ENCODE measurements around the gene MAMDC4.

MAMDC4 gene

DNA sequence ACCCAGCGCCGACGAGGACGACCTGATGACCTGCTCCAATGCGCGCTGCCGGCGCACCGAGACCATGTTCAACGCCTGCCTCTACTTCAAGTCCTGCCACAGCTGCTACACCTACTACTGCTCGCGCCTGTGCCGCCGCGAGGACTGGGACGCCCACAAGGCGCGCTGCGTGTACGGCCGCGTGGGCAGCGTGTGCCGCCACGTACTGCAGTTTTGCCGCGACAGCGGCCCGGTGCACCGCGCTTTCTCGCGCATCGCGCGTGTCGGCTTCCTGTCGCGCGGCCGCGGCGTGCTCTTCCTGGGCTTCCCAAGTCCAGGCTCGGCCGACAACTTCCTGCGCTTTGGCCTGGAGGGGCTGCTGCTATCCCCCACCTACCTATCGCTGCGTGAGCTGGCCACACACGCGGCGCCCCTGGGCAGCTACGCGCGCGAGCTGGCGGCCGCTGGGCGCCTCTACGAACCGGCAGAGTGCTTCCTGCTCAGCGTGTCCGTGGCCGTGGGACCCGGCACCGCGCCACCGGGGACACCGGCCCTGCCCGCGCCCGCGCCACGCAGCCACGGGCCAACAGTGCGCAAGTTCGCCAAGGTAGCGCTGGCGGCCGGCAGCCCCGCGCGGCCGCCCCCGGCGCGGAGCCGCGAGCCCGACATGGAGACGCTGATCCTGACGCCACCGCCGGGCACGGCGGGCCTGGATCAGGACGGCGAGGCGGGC is 5.6 kb upstream of the MAMDC4 start:
- Histone ChIP-seq H3K4me1 (peaks cover 7% of the 10 kb centered on the region), H3K27me3 (ENCODE audit: control insufficient read depth, insufficient read depth, low read length) (no peaks in the 10 kb centered on the region)

DNA sequence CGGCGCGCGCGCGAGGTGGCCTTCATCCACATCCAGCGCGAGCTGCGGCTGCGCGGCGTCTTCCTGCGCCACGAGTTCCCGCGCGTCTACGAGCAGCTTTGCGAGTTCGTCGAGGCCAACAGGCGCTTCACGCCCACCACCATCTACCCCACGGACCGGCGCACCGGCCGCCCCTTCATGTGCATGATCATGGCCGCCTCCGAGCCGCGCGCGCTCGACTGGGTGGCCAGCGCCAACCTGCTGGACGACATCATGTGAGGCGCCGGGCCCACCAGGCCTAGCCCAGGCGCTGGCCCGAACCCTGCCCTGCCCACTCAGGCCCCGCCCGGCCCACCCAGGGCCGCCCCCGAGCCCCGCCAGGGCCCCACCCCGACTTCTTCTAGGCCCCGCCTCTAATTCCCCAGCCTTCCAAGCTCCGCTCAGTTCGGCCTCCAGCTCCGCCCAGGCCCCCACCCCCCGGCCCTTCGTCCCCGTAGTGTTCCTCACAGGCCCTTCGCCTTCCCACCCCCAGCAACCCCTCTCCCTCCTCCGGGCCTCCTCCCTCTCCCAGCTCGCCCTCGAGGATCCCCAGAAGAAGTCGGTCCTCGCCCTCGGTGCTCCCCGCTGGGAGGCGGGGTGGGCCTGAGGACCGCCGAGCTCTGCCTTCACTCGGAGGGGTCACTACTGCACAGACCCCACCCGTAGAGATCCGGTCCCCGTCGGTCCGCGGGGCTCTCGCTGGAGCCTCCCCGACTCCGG is 4.9 kb upstream of the MAMDC4 start:
- H3K4me2 ChIP-seq (ENCODE audit: low read length) = peak overlapping the region; percentile 93
- H3K79me2 ChIP-seq = no peaks in the 10 kb centered on the region
- H3K9ac ChIP-seq = no peak overlapping the region
- H3K4me1 ChIP-seq = peaks cover 5% of the 10 kb centered on the region
- no peak overlapping the region for H2AFZ ChIP-seq
- H3K36me3 ChIP-seq (ENCODE audit: control insufficient read depth, insufficient read depth, low read length) = no peaks in the 10 kb centered on the region
- H3K27me3 ChIP-seq (ENCODE audit: control insufficient read depth, insufficient read depth, low read length) = no peaks in the 10 kb centered on the region
- peak overlapping the region; percentile 96 for H3K4me3 ChIP-seq (ENCODE audit: low read depth, low read length)
- H3K9me3 ChIP-seq (ENCODE audit: control insufficient read depth, low read length) = no peaks in the 10 kb centered on the region
- TF ChIP-seq, protein P1, sequence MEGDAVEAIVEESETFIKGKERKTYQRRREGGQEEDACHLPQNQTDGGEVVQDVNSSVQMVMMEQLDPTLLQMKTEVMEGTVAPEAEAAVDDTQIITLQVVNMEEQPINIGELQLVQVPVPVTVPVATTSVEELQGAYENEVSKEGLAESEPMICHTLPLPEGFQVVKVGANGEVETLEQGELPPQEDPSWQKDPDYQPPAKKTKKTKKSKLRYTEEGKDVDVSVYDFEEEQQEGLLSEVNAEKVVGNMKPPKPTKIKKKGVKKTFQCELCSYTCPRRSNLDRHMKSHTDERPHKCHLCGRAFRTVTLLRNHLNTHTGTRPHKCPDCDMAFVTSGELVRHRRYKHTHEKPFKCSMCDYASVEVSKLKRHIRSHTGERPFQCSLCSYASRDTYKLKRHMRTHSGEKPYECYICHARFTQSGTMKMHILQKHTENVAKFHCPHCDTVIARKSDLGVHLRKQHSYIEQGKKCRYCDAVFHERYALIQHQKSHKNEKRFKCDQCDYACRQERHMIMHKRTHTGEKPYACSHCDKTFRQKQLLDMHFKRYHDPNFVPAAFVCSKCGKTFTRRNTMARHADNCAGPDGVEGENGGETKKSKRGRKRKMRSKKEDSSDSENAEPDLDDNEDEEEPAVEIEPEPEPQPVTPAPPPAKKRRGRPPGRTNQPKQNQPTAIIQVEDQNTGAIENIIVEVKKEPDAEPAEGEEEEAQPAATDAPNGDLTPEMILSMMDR (IDR thresholded peaks at IDR 0.05) = no peak
- H3K27ac ChIP-seq = peak overlapping the region; percentile 47

More for the DNA sequence above, 5.6 kb upstream of the MAMDC4 start:
- TF ChIP-seq, protein P1 (IDR thresholded peaks at IDR 0.05) = no peak
- Histone ChIP-seq H3K9ac (no peak overlapping the region), H3K27ac (no peak overlapping the region), H3K4me3 (ENCODE audit: low read depth, low read length) (no peak overlapping the region), H3K79me2 (no peaks in the 10 kb centered on the region), H3K9me3 (ENCODE audit: control insufficient read depth, low read length) (no peaks in the 10 kb centered on the region), H3K36me3 (ENCODE audit: control insufficient read depth, insufficient read depth, low read length) (no peaks in the 10 kb centered on the region), H3K4me2 (ENCODE audit: low read length) (no peak overlapping the region), H2AFZ (no peak overlapping the region)

DNA sequence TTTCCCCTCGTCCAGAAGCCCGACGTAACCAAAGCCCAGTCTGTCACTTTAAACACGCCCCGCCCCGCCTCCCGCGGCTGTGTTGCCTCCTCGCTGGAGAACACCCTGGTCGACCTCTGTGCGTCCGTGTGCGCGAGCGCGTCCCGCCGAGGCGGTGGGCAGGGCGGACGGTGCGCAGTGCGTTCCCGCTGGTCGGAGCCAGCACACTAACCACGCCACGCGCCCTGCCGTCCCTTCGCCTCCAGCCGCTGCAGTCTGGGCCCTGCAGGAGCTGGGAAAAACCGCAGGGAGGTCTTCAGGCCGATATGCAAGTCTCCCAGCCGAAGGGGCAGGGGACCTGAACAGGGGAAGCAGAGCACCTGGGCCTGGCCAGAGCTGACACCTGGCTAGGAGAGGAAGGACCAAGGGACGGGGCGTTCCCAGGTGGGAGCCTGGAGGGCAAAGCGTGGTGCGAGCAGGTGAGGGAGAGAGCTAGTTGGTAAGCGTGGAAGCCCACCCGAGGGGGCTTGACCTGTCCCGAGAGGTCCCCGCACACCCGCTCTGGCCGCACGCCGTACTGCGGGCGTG is 4.2 kb upstream of the MAMDC4 start:
- peak overlapping the region; percentile 47 for H3K27ac ChIP-seq
- H3K4me2 ChIP-seq (ENCODE audit: low read length) = peak overlapping the region; percentile 93
- no peaks in the 10 kb centered on the region for H3K9me3 ChIP-seq (ENCODE audit: control insufficient read depth, low read length)
- peak overlapping the region; percentile 38 for H2AFZ ChIP-seq
- no peaks in the 10 kb centered on the region for H3K79me2 ChIP-seq
- H3K27me3 ChIP-seq (ENCODE audit: control insufficient read depth, insufficient read depth, low read length) = no peaks in the 10 kb centered on the region
- peak overlapping the region; percentile 96 for H3K4me3 ChIP-seq (ENCODE audit: low read depth, low read length)
- H3K9ac ChIP-seq = no peak overlapping the region
- peaks cover 5% of the 10 kb centered on the region for H3K4me1 ChIP-seq
- TF ChIP-seq, protein P1 (IDR thresholded peaks at IDR 0.05) = no peak
- no peaks in the 10 kb centered on the region for H3K36me3 ChIP-seq (ENCODE audit: control insufficient read depth, insufficient read depth, low read length)

DNA sequence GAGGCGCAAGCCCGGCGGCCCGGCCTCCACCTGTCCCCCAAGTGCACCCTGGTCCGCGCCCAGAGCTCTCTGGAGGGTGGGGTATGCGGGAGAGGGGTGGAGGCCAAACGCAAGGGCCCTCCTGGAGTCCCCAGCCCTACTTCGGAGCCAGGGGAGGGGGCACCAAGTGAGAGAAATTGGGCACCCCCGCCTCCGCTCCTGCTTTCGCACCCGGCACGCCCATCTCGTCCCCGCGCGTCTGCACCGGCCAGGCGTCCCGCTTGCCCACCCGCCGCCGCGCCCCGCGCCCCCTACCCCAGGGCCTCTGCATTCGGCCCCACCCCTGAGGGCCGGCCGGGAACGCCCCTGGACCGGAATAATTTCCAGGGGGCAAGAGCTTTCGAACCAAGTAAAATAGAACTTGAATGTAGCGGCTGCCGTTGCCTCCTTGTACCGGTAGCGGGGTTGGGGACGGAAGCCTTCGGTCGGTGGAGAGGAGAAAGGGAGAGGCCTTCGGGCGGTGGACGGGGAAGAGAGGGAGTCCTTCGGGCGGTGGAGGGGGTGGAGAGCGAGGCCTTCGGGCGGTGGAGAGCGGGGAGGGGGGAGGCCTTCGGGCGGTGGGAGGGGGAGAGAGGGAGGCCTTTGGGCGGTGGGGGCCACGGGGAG is 3.6 kb upstream of the MAMDC4 start:
- Histone ChIP-seq H3K4me1 (peaks cover 5% of the 10 kb centered on the region), H3K79me2 (no peaks in the 10 kb centered on the region), H3K36me3 (ENCODE audit: control insufficient read depth, insufficient read depth, low read length) (no peaks in the 10 kb centered on the region), H3K4me2 (ENCODE audit: low read length) (peak overlapping the region; percentile 93), H3K9me3 (ENCODE audit: control insufficient read depth, low read length) (no peaks in the 10 kb centered on the region), H3K9ac (no peak overlapping the region), H2AFZ (peak overlapping the region; percentile 38), H3K27ac (peak overlapping the region; percentile 73), H3K4me3 (ENCODE audit: low read depth, low read length) (peak overlapping the region; percentile 96), H3K27me3 (ENCODE audit: control insufficient read depth, insufficient read depth, low read length) (no peaks in the 10 kb centered on the region)
- TF ChIP-seq, protein P1 (IDR thresholded peaks at IDR 0.05) = no peak

Measured in parathyroid adenoma (tissue), 2 donors.